Measurements from ENCODE around the gene AOPEP.

Gene AOPEP

DNA sequence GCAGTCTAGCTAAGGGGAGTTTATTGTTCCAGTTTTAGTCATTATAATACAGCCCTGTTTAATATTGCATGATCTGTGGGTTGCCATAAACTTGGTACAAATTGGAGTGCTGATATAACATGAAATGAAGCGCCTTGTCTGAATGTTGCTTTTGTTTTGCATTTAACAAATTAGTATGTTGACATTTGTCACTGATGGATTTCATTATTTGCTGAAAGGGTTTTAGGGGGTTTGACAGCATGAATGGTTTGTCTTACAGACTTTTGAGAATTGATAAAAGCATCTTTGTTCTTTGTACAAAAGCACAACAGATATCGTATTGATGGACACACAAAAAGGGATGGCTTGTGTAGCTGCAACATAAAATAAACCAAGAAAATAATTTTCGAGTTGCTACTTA is 178.3 kb downstream of the AOPEP start:
- DNase-seq: no peak

DNA sequence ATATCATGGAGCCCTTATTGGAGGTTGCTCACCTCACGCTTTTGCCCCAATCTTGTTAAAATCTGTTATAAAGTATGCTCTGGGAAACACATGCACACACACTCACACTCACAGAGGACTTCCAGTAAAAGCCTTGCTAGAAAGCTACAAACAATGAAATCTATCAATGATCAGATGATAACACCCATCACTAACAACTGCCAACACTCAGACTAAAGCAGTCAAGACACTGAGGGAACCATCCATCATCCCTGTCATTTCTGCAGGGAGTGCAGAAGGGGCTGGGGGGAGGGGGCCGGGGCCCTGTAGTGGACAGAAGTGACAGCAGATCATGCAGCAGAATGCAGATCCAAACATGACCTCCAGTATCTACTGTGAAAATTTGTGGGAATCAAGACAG is 179.1 kb downstream of the AOPEP start:
- DNase-seq: no peak

DNA sequence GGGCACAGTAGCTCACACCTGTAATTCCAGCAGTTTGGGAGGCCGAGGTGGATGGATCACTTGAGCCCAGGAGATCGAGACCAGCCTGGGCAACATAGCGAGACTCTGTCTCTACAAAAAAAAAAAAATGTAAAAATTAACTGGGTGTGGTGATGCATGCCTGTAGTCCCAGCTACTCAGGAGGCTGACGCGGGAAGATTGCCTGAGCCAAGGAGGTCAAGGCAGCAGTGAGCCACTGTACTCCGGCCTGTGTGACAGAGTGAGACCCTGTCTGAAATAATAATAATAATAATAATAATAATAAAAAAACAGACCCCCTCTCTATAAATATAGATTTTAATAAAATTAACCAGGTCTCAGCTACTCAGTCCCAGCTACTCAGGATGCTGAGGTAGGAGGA is 179.7 kb downstream of the AOPEP start:
- no peak for DNase-seq

DNA sequence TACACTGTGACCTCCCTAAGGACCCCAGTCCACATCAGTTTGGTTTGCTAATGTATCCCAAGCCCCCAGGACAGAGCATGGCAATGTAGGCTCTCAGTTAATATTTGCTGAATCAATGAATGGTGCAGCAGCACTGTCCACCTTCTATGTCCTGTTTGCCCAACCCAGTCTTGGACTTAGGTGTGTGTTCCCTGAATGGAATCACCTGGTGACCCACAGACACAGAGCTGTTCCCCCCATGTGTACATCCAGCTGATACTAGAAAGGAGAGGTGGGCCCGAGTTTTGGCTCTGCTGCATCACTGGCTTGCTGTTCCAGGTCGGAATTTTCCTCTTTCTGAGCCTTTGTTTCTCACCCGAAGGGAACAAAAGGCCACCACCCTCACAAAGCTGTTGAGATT is 180.2 kb downstream of the AOPEP start:
- DNase-seq: no peak

DNA sequence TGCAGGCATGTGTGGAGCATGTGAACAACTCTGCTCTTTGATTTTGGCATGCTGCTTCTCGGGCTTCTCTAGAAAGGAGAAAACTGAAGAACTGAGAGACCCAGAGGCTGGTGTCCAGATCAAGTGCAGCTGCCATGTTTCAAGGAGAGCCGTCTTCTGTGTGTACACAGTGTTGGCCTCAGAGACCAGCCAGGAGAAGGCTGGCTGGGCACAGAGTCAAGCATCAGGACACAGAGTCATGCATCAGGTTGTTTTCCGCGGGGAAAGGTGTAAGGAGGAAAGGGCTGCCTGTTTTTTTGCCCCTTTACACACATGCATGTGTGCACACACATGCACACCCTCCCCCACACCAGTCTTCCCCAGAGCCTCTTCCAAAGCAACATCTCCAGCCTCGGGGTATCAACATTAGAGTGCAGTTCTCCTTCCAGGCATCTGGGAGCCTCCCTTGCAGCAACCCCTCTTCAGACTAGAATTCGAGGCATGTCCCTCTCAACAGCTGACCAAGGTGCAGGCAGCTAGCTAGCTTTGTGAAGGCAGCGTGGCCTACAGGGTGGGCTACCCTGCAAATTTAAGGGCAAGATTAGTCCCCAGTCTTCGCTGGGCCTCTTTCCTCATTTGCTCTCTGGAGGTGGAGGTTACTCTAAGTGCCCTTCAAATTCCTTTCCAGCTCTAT is 180.9 kb downstream of the AOPEP start:
- DNase-seq: no peak

DNA sequence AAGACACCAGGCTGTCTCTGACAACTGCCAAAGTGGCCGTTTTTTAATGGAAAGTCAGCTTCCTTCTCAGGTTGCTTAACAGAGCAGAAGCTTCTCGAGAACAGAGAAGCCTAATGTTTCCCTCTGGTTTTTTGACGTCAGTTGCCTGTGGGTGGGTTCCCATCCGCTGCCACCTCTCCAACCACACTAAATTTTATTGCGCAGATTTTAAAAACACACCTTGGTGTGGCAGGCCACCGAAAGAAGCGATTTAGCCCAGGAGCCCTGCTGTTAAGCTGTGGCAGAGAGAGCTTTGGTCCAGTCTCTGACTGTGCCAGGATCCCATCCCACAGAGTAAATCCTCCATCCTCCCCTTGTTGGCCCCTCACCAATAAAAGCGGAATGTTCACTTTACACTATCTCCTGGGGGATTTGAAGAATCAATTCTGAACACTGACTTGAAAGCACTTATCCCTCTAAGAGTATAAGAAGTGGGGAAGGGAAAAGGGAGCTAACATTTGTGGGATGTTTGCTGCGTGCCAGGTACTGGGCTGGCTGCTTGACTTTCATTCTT is 181.6 kb downstream of the AOPEP start:
- DNase-seq: no peak

DNA sequence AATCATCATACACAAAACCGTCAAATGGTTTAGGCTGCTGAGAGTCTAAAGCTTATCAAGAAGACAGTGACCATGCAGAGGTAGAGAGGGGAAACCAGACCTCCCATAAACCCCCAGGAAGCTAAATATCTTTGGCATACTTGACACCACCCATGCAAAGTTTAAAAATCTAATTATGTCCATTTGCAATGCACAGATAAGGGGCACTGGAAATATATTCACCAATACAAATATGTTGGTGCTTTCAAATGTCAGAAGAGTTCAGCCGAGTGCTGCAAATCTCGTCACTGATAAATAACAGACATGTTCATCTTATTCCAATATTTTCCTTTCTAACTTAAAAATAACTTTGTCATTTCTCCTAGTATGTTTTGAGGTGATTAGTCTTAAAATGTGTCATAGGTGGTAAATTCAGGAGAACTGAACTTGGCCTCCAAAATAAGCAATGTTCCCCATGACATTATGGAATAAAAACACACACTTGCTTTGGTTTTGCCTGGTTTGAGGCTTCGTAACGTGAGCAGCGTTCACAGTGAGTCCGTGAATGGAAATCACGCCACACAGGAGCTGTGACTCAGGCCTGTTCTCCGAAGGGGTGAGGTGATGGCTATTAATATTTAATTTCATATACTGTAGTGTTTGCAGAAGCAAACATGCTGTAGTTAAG is 182.2 kb downstream of the AOPEP start:
- DNase-seq: no peak

DNA sequence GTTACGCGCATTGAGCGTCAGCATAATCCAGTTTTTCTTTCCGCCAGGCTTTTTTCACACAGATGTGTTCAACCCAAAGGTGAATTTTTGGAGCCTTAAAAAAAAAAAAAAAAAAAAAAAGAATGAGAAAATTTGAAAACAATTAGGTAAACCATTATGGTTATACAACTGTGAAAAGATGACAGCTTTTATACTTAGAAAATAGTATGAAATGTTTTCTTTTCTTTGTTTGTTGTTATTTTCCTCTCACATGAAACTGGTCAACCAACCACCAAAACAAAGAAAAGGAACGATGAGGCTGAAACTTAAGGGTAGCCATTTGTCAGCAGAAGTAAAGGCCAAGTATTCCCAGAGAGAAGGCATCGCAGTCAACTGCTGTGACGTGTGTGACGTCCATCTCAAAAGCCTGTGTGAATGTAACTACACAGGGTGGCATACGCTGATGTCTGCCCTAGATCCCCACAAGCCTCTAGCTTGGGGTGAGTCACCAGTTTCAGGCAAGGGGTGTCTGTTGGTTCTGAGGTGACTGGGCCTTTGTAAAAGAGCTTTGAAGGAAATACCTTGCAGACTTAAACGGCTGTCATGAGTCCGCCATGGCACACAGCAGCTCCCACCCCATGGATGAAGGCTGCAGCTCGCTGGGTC is 182.9 kb downstream of the AOPEP start:
- DNase-seq: peak; percentile 55

DNA sequence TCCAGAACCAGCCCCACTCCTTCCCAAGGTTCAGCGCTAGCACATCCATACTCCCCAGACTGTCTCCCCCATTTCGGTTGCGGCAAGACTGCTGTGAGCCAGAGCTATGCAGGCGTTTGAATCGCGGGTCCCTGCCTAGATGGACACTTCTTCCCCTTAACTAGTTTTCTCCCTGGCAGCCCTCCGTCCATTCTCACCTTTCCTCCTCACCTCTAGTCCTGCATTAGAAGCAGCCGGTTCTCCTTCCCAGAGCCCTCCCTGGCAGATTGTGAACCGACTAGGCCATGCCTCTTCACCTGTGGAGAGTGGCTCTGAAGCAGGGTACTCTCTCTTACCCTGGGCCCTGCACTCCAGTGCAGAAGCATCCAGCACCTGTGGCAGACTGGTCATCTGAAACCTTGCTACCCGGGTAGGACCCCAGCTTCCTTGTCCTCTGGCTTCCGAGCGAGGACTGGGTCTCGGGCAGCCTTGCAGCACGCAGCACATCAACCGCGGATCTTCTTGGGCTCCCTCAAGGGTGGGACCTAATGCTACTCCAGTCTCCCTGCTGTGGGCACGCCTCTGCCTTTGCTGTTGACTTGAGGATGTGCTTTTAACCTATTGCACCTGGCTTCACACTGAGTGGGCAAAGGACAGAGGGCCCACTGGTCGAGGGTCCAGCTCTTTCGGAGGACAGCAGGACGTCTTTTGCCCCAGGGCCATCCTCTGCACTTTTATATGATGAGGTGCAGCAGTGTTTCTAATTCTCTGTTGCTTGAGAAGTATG is 183.6 kb downstream of the AOPEP start:
- no peak for DNase-seq

DNA sequence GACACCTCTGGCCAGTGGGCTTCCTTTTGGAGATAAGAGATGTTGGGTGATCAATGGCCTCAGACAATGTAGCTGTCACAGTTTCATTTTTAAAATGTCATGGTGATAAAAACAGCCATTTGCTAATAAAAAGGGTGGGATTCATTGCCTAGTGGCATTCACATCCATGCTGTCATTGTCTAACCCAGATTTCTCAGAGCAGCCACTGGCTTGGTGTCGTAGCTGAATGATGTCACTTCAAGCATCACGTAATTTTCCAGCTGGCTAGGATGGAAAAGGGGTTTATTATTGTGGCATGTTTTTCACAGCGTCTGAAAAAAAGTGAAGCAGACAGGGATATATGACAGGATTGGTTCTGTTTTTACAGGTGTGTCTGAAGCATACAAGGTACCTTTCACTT is 184.7 kb downstream of the AOPEP start:
- no peak for DNase-seq

DNA sequence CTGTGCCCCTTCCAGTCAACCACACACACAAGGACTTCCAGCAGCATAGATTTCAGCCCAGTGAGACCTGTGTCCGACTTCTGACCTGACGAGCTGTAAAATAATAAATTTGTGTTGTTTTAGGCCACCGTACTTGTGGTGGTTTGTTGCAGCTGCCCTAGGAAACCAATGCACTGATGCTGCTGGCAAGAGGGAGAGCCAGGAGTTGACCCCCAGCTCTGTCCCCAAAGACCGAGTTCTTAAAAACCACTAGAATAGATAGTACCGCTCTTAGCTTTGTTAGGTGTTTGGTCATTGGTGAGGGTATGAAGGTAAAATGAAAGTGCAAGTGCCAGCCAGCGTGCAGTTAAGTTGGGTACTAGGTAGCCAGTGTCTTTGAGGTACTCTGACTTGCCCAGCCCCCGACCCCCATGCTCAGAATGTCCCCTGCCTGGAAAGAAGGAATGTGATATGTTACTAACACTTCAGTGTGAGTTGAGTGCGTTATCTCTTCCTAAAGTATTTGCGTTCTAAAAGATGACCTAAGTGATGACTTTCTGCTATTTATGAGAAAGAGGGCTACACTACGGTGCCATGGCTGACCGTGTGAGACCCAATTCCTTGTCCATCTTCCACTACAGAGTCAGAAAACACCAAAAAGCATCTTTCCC is 185.6 kb downstream of the AOPEP start:
- DNase-seq: no peak

DNA sequence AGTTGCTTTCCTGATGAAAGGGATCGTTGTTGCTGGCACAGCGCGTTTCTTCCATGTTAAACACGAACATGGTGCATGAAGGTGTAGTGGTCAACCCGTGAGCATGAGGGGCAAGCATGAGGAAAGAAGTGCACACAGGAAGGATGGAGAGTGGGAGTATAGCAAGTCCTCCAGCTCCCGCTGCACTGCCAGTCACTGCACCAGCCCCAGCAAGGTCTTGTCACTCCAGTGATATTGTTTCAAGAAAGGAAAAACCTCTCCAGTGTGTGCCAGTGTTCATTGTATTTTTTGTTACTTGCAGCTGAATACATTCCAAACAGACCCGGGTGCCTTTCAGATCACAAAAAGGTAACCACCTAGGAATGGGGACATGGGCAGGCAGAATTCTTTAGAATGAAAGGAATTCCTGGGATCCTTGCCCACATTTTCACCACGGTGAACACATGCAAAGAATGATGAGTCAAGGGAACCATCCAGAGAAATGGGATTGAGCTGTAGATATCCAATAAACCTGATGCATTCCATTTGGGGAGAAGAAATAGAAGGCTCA is 186.3 kb downstream of the AOPEP start:
- DNase-seq: no peak

DNA sequence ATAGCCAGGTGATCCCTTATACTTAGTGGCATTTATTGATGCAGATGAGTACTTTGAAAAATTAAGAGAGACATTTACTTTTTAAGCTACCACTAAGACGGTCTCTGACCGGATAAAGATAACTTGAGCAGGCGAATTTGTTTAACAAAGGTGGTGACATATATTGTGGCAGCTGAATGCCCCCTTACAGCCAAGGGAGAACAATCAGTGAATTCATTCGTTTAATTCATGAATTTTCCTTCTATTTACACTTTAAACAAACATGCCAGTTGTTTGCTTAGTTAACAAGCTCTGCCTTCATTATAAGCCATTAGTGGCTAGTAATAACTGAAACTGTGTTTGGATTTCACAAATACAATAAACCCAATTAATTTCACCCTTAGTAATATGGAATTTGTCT is 187.1 kb downstream of the AOPEP start:
- no peak for DNase-seq

DNA sequence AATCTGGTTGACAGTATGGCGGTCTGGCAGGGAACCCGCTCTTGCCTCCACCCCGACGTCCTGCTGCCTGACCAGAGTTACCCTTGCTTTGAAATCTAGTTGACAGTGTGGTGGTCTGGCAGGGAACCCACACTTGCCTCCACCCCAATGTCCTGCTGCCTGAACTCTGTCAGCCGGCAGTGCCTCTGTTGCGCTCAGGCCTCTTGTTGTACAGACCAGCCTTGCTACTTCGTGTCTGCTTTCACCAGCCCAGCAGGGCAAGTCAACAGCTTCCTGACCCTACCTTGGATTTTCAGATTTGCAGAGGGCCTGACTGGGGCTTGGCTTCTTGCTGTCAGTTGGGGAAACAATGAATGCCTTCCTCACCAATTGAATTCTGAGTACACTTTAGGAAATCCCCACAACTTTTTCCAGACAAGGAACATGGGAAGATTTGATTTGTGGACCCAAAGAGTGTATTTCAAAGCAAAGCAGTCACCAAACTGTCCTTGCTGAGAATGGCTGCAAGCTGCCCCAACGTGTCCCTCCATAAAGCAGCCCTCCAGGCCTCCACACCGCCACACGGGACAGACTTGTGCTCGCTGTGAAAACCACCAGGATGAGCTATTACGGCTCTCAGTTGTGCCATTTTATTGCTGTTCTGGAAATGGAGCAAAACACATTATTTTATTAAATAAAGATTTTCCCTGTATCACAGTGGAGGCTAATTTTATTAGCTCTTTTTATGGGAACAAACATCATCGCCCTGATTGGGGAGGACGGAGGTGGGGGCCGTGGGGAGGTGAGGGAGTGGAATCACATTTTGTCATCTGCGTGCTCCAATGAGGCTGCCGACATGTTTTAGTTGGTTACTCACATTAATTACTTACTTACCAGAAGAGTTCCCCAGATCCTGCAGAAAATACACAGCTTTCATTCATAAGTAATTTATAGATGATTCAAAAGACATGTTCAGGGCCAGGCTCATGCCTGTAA is 189.3 kb downstream of the AOPEP start:
- DNase-seq: no peak

DNA sequence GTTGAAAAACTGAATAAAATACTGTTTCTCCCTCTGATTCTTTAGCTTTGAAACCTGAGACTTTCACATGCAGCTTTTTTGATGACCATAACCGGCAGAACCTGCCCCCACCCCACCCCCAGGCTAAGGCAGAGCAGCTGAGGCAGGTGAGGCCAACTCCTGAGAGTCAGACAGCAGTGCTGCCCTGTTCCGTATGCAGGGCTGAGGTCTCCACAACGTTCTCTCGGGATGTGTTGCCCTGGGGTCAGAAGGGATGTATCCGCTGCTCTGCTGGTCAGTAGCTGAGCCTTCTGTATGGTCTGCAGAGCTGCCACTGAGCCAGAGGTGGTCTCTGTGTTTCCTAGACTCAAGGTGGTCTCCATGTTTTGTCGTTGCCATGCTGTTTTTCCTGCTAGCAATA is 190.5 kb downstream of the AOPEP start:
- DNase-seq: no peak

DNA sequence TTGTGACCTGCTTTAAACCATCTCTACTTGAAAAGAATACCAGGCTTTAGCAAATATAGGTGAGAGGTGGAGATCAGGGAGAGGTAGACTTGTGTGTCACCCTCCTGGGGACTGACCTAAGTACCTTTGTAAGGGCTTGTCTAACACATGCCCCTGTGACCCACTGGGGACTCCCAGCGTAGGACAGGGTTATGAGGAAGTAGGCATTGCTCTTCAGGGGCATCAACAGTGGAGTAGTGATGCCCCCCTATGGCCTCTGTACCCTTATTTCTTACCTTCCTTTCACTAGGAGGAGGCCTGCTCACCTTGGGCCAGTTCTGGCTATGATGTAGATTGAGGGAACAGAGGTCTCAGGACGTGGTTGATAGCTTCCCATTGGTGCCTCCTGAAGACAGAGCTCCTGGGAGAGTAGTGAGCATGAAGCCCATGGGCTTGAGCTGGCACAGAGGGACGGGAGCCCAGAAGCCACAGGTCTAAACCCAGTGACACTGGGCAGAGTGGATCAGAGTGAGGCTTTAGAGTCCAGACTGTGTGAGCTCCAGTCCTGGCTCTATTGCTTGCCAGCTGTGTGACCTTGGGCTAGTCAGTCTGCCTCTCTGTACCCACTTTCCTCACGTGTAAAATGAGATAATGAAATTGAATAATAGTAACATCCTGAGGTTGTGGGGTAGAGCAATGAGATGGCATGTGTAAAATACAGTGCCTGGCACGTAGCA is 191.7 kb downstream of the AOPEP start:
- DNase-seq: no peak

DNA sequence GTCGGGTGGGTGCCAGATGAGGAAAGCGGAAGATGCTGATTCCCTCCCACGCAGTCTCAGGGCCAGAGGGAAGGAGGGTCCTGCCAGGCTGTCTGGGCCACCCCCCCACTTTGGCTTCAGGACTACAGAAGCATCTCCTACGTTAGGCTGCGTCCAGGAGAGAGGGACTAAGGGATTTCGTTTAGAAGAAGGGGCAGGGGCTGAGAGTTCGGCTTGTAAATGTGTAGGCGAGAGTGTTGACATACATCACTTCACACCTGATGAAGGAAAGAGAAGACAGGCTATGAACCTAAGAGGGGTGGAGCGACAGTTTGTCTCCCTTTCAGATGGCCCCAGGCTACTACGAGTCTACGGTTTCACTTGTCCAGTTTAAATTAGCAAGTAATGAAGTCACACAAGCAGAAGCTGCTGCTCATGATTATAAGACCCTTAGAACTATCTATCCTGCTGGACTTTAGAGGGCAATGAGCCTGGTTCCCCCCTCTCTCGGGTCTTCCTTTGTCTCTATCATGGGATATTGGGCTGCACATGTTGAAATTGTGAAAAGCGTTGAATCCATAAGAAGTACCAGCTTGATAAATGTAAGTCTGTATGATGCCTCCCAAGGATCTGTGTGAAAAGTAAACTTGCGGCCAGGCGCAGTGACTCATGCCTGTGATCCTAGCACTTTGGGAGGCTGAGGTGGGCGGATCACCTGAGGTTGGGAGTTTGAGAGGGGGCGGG is 193.0 kb downstream of the AOPEP start:
- DNase-seq: no peak

DNA sequence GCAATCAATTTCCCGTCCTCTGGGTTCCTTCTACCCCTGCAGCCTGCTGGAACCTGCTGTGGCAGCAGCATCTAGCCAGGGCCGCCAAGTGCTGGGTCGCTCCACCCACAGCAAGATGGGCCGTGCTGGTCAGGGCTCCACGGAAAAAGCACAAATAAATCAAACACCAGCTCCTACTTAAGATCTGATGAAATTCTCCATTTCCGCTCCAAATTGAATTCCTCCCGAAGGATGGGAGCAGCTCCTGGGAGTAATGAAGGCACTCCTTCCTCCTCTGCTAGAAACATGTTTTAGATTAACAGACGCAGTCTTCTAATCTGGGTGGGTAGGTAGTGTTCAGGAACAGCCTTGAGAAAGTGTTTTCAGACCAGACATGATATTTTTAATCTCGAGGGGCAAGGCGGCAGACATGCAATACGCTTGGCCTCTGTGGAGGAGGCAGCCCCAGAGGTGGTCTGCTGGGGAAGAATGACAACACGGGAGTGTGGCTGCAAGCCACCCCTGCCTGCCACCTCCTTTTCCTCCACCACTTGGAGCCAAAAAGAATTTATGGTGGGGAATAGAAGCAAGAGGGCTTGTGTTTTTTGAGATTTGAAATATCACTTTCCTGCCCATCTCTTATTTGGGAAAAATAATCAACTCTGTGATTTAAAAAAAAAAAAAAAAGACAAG is 194.1 kb downstream of the AOPEP start:
- no peak for DNase-seq

DNA sequence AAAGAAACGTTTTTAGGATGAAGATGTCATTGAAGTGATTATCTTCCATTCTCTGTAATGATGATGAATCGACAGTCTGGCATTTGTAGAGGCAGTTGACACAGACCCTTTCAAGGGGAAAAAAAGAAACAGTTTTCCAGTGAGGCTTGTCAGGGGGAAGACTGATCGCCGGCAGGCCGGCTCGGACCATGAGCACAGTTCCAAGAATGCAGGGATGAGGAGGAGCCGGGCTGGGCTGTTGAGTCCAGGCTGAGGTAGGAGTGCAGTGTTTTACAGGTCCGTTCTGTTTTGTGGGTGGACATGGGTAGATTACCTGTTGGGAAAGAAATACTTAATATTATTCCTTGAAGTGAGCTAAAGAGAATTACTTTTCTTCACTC is 194.6 kb downstream of the AOPEP start:
- DNase-seq: no peak

Measured in activated CD8-positive, alpha-beta memory T cell treated with anti-CD3 and anti-CD28 coated beads, Interleukin-2, amount 50 U/mL, for 48 hours (primary cell).